Stimulated activated CD4-positive, alpha-beta T cell treated with anti-CD3 and anti-CD28 coated beads, Interleukin-2, amount 100 ng/mL, for 24 hours (primary cell): Measurements from ENCODE around the gene CEP20.
"Not testable (repeated sequence)": the region's sequence is repeated elsewhere in the genome, so short reads cannot be mapped to it uniquely, and the experiment has no call there.

Experiments used
- DNase-seq, 2 donors: peaks; one replicate each; pipeline ENCODE4 v3.0.0-alpha.2; 2020

Gene CEP20

GRCh38 chr16:15856901-15857698, 31.3 kb downstream of the CEP20 start, which contains the start of gene MYH11:
Gene MYH11 (minus strand): TSS chr16:15857028. CDS start chr16:15838252, 18,776 bp downstream.
- peak in 1 of 2 donors; percentile 4 for DNase-seq

GRCh38 chr16:15856182-15856581, 32.2 kb downstream of the CEP20 start:
- no peak for DNase-seq

- DNase-seq, result no peak
Measured at GRCh38 chr16:15855704-15856003, 32.7 kb downstream of the CEP20 start.

- no peak for DNase-seq
Measured at GRCh38 chr16:15854906-15855703, 33.3 kb downstream of the CEP20 start.

DNA sequence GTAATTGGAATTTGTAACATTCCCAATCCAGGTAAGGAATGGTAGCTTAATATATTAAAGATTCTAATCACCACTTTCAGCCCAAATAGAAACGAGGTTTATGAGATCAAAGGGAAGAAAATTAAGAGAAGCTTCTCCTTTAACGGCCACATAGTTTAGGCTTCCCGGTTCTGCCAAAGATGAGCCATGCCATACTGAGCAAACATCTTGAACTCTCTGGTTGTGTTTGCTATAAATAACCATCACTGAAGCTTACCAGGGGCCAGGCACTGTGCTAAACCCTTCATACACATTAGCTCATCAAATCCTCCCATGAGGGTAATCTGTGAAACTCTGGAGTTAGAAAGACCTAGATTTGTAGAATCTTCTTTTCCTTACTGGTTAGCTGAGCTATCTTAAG, 34.3 kb downstream of the CEP20 start:
- DNase-seq, result no peak

GRCh38 chr16:15853021-15853420, 35.4 kb downstream of the CEP20 start:
- no peak for DNase-seq

- not testable (repeated sequence) for DNase-seq
Measured at GRCh38 chr16:15850555-15850954, 37.8 kb downstream of the CEP20 start.

DNA sequence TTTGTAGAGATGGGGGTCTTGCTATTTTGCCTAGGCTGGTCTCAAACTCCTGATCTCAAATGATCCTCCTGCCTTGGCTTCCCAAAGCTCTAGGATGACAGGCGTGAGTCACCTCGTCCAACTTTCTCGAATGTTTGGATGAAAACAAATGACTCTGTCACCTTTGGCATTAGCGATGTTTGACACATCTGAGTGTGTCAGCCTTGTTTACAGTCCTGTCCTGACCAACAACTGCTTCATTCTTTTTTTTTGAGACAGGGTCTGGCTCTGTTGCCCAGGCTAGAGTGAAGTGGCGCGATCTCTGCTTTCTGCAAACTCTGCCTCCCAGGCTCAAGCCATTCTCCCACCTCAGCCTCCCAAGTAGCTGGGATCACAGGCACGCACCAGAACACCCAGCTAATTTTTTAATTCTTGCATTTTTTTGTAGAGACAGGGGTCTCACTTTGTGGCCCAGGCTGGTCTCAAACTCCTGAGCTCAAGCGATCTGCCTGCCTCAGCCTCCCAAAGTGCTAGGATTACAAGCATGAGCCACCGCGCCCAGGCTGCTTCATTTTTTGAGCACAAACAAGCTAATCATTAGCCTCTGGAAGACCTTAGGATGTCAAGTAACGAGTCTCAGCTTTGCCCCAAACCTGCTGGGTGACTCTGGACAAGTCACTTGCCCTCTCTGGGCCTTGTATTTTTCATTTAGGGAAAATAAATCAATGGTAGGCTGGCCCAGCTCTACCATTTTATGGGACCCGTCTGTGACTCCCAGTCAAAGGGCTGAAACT, 39.0 kb downstream of the CEP20 start:
- no peak for DNase-seq

DNA sequence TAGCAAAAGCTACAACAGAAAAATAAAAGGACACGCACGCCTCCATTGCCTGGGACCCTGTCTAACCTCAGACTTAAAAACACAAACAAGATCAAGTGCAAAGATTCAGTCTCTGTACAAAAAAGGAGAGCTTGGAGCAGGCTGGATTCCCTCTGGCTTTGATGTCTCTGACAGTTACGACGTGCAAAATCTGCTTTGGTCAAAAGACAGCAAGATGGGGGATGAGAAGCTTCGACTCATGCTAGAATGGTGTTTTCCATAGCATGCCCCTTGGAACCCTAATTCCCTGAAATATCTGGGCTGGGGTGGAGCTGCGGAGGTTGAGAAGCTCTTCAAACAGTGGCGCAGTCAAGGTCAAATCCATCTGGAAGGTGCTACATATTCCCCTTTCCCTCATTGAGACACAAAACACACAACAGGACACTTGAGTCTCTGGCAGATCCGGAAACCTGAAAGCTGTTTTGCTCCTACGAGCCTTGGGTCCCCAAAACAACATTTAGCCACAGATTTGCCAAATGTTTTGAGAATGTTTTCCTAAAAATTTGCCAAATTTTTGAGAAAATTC, 40.7 kb downstream of the CEP20 start:
- DNase-seq, result no peak

DNA sequence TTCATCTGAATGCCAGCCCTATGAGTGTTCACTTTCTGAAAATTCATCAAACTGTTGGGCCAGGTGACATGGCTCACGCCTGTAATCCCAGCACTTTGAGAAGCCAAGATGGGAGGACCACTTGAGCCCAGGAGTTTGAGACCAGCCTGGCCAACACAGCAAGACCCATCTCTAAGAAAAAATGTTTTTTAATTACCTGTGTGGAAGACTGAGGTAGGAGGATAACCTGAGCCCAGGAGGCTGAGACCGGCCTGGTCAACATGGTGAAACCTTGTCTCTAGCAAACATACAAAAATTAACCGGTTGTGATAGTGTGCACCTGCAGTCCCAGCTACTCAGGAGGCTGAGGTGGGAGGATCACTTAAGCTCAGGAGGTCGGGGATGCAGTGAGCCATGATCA, 41.9 kb downstream of the CEP20 start:
- no peak for DNase-seq

DNA sequence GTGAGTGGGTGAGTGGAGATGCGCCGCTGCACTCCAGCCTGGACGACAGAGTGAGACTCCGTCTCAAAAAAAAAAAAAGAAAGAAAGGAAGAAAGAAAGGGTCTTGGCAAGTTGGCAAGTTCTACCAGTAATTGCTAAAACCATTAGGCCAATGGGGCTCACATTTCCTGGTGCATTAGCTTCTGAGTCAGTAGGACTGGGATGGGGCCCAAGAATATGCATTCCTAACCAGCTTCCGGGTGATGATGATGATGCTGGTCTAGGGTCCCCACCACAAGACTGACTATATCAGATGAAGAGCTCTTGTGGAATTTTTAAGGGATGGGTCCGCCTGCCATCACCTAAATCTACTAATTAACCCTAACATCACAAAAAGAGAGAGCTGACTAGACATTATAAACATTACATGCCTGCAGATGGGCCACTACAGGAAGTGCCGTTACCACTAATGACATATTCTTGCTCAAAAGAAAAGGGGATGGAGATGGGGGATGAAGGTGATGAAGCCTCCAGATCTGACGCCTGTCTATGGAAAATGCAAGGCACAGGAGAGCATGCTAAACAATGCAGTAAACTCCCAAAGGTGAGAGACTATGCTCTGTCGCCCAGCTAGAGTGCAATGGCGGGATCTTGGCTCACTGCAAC, 44.6 kb downstream of the CEP20 start:
- DNase-seq, result no peak

GRCh38 chr16:15839204-15839603, 49.2 kb downstream of the CEP20 start:
- not testable (repeated sequence) for DNase-seq

DNA sequence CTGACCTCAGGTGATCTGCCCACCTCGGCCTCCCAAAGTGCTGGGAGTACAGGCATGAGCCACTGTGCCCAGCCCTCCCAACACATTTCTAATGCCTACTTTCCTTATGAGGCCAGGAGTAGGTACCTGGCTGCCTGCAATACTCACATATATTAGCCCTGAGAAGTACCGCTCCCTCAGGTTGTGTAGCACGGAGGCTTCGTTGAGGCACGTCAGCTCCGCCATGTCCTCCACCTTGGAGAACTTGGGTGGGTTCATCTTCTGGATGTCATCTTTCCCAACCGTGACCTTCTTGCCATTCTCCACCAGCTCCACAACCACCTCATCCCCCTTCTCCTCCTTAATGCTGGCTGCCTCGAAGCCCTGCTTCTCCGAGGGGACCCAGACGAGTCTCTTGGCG, 50.6 kb downstream of the CEP20 start:
- no peak for DNase-seq

GRCh38 chr16:15836965-15837611, 51.3 kb downstream of the CEP20 start:
- no peak for DNase-seq

- DNase-seq, result no peak
Measured at GRCh38 chr16:15836074-15836473, 52.3 kb downstream of the CEP20 start.

DNA sequence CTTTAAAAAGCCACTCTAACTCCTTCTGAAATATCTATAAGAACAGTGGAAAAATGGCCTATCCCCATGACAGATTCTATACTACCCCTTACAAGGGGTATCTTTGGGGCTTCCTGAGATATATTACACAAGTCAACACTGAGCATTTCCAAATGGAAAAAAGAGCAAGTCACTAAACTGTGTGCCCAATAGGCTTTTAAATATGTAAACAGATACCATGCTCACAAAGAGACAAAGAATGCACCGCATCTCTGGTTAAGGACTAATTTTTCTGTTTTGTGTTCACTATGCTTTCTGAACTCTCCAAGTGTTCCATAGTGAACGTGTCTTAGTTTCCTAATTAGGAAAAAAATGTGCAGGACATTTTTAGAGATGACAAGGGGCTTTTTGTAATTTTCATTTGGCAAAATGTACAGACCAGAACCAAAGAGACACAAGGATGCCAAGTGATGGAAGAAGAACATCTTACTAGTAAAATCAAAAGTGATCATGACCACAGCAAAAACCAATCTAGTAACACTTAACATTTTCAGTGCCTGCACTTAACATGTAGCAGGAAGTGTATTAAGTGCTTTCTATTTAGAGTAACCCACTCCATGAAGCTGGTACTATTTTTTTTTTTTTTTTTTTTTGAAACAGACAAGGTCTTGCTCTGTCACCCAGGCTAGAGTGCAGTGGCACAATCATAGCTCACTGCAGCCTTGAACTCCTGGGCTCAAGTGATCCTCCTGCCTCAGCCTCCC, 53.1 kb downstream of the CEP20 start:
- DNase-seq, result no peak

- DNase-seq, result no peak
Measured at GRCh38 chr16:15834502-15834901, 53.9 kb downstream of the CEP20 start.

- DNase-seq, result no peak
Measured at GRCh38 chr16:15833541-15833940, 54.9 kb downstream of the CEP20 start.

DNA sequence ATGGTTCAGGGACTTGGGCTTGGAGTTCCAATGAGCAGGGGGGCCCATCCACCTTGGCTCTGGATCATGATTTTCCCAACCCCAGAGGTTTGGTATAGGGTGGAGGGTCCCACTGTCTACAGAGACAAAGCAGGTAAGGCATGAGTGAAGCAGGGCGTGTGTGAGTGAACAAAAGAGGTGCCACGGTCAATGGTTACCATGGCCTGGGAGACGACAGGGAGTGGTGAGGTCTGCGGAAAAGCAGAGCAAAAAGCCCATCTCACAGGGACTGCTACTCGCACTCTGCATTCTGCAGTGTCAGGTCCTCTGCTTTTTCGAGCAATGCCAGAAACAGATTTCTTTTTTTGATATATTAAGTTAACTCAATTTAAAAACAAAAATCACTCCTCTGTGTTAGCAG, 56.2 kb downstream of the CEP20 start:
- DNase-seq, result no peak

DNA sequence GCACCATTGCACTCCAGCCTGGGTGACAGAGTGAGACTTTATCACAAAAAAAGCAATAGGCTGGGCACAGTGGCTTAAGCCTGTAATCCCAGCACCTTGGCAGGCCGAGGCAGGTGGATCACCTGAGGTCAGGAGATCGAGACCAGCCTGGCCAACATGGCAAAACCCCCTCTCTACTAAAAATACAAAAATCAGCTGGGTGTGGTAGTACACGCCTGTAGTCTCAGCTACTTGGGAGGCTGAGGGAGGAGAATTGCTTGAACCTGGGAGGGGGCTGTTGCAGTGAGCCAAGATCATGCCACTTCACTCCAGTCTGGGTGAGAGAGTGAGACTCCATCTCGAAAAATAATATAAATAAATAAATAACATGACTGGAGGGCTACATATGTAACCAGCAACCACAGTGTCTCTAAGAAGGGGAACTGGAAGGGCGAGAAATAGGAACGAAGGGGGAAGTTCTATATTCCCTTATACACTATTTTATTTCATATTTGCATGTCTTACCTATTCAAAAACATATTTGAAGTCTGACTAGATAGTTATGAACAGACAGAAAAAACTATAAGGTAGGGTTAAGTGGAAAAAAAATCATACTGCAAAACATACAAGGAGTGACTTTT, 57.5 kb downstream of the CEP20 start:
- no peak for DNase-seq

GRCh38 chr16:15829460-15829859, 58.9 kb downstream of the CEP20 start:
- no peak for DNase-seq
